ENCODE measurements around the gene SKIL. TPM values are rescaled to one million over a fixed set of nuclear protein-coding genes. Genes with fewer than 3 reads are reported as not detected.

SKIL gene
- total and polyA plus RNA-seq, 2 donors (not counting 1 experiment from before 2014, with no cell fraction given) = 7.7 to 145 TPM

DNA sequence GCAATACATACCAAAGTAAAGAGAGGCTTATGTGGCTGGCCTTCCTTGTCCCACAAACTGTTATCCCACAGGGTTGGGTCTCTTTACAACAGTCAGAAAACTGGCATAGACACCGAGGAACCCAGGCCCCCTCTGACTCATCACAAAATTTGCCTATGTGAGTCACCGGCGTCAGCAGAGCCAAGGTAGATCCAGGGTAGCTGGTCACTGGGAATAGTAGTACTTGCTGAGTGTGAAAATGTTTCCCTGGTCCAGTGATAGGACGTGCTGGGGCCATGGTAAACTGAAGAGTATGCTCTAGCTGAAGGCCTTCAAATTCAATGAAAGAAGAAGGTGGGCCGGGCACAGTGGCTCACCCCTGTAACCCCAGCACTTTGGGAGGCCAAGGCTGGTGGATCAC is 27.1 kb upstream of the SKIL start:
- H3K9me3 Mint-ChIP-seq (ENCODE audit: insufficient read depth) = no peaks in the 10 kb centered on the region
- H3K4me1 ChIP-seq (ENCODE audit: control insufficient read depth in 2 of 2, insufficient read depth in 2 of 2, low read length in 2 of 2) = peaks cover 13% of the 10 kb centered on the region in 2 donors
- H3K4me1 Mint-ChIP-seq = peaks cover 24% of the 10 kb centered on the region
- no peak overlapping the region for H3K4me3 Mint-ChIP-seq
- no peaks in the 10 kb centered on the region for H3K36me3 ChIP-seq (replicated peaks in 1 of 2; ENCODE audit: control extremely low read depth in 1 of 2, control insufficient read depth in 1 of 2, extremely low read depth in 1 of 2, insufficient read depth in 2 of 2, low read length in 1 of 2)
- H3K27ac Mint-ChIP-seq = no peak overlapping the region
- H3K9ac ChIP-seq (ENCODE audit: low read length) = no peak overlapping the region
- TF ChIP-seq, protein P1, sequence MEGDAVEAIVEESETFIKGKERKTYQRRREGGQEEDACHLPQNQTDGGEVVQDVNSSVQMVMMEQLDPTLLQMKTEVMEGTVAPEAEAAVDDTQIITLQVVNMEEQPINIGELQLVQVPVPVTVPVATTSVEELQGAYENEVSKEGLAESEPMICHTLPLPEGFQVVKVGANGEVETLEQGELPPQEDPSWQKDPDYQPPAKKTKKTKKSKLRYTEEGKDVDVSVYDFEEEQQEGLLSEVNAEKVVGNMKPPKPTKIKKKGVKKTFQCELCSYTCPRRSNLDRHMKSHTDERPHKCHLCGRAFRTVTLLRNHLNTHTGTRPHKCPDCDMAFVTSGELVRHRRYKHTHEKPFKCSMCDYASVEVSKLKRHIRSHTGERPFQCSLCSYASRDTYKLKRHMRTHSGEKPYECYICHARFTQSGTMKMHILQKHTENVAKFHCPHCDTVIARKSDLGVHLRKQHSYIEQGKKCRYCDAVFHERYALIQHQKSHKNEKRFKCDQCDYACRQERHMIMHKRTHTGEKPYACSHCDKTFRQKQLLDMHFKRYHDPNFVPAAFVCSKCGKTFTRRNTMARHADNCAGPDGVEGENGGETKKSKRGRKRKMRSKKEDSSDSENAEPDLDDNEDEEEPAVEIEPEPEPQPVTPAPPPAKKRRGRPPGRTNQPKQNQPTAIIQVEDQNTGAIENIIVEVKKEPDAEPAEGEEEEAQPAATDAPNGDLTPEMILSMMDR (IDR thresholded peaks at IDR 0.05) = no peak
- no peak for TF ChIP-seq EZH2 (IDR thresholded peaks at IDR 0.05; ENCODE audit: borderline replicate concordance, insufficient read depth, low read depth, low read length, poor library complexity, severe bottlenecking)
- H3K9me3 ChIP-seq (ENCODE audit: control extremely low read depth in 1 of 3, control insufficient read depth in 2 of 3, insufficient read depth in 1 of 3, low read length in 2 of 3) = peaks cover 0 to 9% (median 0%) of the 10 kb centered on the region in 3 donors
- no peak for ATAC-seq (ENCODE audit: low read depth)
- intact Hi-C loops (cut with micrococcal nuclease) = no loop called here
- no peak for DNase-seq
- no peaks in the 10 kb centered on the region for H3K27me3 Mint-ChIP-seq
- POLR2A ChIA-PET = no interaction called here
- no peak overlapping the region for H3K4me3 ChIP-seq (ENCODE audit: control extremely low read depth in 1 of 5, extremely low read depth in 1 of 5, insufficient read depth in 1 of 5, low read depth in 2 of 5, low read length in 4 of 5)
- no peak overlapping the region for H3K27ac ChIP-seq (ENCODE audit: low read length in 2 of 2)
- no peak overlapping the region for H3K4me2 ChIP-seq (replicated peaks; ENCODE audit: low read depth, low read length, poor library complexity, severe bottlenecking)
- no peaks in the 10 kb centered on the region for H4K20me1 ChIP-seq (ENCODE audit: control insufficient read depth, insufficient read depth, low read length, poor library complexity, severe bottlenecking)
- H2AFZ ChIP-seq (ENCODE audit: insufficient read depth, low read depth, low read length, poor library complexity, severe bottlenecking) = no peak overlapping the region
- no peaks in the 10 kb centered on the region for H3K27me3 ChIP-seq (replicated peaks in 1 of 4; ENCODE audit: control extremely low read depth in 1 of 4, control insufficient read depth in 3 of 4, insufficient read depth in 4 of 4, low read length in 3 of 4)
- CTCF ChIA-PET = no interaction called here
- no peaks in the 10 kb centered on the region for H3K79me2 ChIP-seq (ENCODE audit: control insufficient read depth, insufficient read depth, low read length)
- 73% methylated on average over 4 of the region's 5 CpGs for WGBS (ENCODE audit: insufficient coverage)

DNA sequence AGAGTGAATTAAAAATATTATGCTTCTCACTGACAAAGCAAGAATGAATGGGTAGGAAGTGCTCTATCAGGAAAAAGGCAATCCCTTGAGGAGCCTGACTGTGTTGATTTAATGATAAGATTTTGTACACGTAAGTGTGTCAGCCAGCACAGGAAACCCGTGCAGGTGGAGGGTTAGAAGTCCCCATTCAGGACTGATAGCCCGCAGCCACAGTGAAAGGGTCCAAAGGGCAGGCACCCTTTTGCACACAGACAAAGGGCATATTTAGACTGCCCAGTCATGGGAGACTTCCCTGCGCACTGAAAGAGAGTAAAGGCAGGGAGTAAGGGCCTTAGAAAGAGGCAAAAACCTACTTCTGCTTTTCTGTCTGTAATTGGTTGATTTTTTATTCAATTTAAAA is 26.4 kb upstream of the SKIL start:
- Histone ChIP-seq H3K4me2 (replicated peaks; ENCODE audit: low read depth, low read length, poor library complexity, severe bottlenecking) (peak overlapping the region; percentile 46), H3K4me1 (ENCODE audit: control insufficient read depth in 2 of 2, insufficient read depth in 2 of 2, low read length in 2 of 2) (peaks cover 13% of the 10 kb centered on the region in 2 donors), H4K20me1 (ENCODE audit: control insufficient read depth, insufficient read depth, low read length, poor library complexity, severe bottlenecking) (no peaks in the 10 kb centered on the region), H3K36me3 (replicated peaks in 1 of 2; ENCODE audit: control extremely low read depth in 1 of 2, control insufficient read depth in 1 of 2, extremely low read depth in 1 of 2, insufficient read depth in 2 of 2, low read length in 1 of 2) (no peaks in the 10 kb centered on the region), H2AFZ (ENCODE audit: insufficient read depth, low read depth, low read length, poor library complexity, severe bottlenecking) (peak overlapping the region; percentile 34), H3K9ac (ENCODE audit: low read length) (no peak overlapping the region), H3K27ac (ENCODE audit: low read length in 2 of 2) (peak overlapping the region in 1 of 2 donors; percentile 53), H3K9me3 (ENCODE audit: control extremely low read depth in 1 of 3, control insufficient read depth in 2 of 3, insufficient read depth in 1 of 3, low read length in 2 of 3) (peaks cover 0 to 9% (median 0%) of the 10 kb centered on the region in 3 donors), H3K27me3 (replicated peaks in 1 of 4; ENCODE audit: control extremely low read depth in 1 of 4, control insufficient read depth in 3 of 4, insufficient read depth in 4 of 4, low read length in 3 of 4) (no peaks in the 10 kb centered on the region), H3K79me2 (ENCODE audit: control insufficient read depth, insufficient read depth, low read length) (no peaks in the 10 kb centered on the region), H3K4me3 (ENCODE audit: control extremely low read depth in 1 of 5, extremely low read depth in 1 of 5, insufficient read depth in 1 of 5, low read depth in 2 of 5, low read length in 4 of 5) (no peak overlapping the region)
- H3K4me1 Mint-ChIP-seq = peaks cover 21% of the 10 kb centered on the region
- WGBS (ENCODE audit: insufficient coverage) = 14% methylated on average over 2 of the region's 4 CpGs
- POLR2A ChIA-PET = no interaction called here
- intact Hi-C loops (cut with micrococcal nuclease) = no loop called here
- no peak overlapping the region for H3K4me3 Mint-ChIP-seq
- no peaks in the 10 kb centered on the region for H3K9me3 Mint-ChIP-seq (ENCODE audit: insufficient read depth)
- H3K27me3 Mint-ChIP-seq = no peaks in the 10 kb centered on the region
- CTCF ChIA-PET = no interaction called here
- TF ChIP-seq, protein P1 (IDR thresholded peaks at IDR 0.05) = no peak
- TF ChIP-seq EZH2 (IDR thresholded peaks at IDR 0.05; ENCODE audit: borderline replicate concordance, insufficient read depth, low read depth, low read length, poor library complexity, severe bottlenecking) = no peak
- ATAC-seq (ENCODE audit: low read depth) (peak; percentile 39), DNase-seq (peak; percentile 34)
- peak overlapping the region; percentile 10 for H3K27ac Mint-ChIP-seq
